ENCODE results near the gene SLC10A7.

DNA sequence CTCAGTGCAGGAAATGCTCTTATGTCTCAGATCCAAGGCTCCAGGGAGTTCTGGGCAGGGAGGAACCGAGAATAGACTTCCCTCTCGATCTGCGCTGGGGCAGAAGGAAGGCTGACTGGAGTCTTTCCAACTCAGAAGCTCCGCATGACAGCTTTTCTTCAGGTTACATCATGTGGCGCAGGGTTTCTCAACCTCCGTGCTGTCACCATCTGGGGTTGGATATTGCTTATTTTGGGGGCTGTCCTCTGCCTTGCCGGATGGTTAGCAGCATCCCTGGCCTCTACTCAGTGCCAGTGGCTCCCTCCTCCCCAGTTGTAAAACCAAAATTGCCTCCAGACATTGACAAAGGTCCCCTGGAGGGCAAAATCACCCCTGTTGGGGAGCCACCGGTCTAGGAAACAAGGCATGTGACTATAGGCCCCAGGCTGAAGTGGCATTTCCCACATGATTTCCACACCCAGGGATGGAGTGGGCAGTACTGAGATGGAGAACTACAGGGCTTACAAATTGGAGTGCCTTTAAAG lies 286.0 kb downstream of the SLC10A7 start:
- TF ChIP-seq EZH2 (IDR thresholded peaks at IDR 0.05; ENCODE audit: borderline replicate concordance) (no peak), EZH2phosphoT487 (IDR thresholded peaks at IDR 0.05; ENCODE audit: low read depth, severe bottlenecking, unreplicated experiment) (no peak)
- TF ChIP-seq, protein P1, sequence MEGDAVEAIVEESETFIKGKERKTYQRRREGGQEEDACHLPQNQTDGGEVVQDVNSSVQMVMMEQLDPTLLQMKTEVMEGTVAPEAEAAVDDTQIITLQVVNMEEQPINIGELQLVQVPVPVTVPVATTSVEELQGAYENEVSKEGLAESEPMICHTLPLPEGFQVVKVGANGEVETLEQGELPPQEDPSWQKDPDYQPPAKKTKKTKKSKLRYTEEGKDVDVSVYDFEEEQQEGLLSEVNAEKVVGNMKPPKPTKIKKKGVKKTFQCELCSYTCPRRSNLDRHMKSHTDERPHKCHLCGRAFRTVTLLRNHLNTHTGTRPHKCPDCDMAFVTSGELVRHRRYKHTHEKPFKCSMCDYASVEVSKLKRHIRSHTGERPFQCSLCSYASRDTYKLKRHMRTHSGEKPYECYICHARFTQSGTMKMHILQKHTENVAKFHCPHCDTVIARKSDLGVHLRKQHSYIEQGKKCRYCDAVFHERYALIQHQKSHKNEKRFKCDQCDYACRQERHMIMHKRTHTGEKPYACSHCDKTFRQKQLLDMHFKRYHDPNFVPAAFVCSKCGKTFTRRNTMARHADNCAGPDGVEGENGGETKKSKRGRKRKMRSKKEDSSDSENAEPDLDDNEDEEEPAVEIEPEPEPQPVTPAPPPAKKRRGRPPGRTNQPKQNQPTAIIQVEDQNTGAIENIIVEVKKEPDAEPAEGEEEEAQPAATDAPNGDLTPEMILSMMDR (IDR thresholded peaks at IDR 0.05; ENCODE audit: poor library complexity), result no peak
